ENCODE data around the gene BCKDHB. TPM values are rescaled to one million over a fixed set of nuclear protein-coding genes. Genes with fewer than 3 reads are reported as not detected.

Gene BCKDHB
- total RNA-seq, 4 donors from 2014 or later = 1.6 to 6.9 (median 4.8) TPM

DNA sequence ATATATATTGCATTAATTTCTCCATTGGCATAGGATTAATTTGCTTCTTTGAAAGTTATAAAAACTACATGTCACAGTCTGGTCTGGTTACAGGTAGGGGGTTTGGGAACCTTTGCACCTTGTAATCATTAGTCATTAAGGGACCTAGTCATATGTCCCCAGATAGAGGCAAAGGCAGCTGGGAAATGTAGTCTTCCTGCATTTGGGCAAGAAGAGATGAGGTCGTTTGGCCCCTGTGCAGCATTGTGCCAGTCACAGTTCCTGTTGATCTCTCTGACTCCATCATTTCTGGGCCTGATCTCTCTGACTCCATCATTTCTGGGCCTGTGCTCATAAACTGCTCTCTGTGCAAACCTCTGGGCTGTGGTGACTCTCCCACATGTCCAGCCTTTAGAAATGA, 73.2 kb downstream of the BCKDHB start:
- H3K27me3 ChIP-seq = no peaks in the 10 kb centered on the region
- ATAC-seq = no peak
- no peak overlapping the region for H3K27ac ChIP-seq
- intact Hi-C loops (cut with DNase I; ENCODE audit: low total_unique reads) = no loop called here
- H3K36me3 ChIP-seq = no peaks in the 10 kb centered on the region
- TF ChIP-seq POLR2A (IDR thresholded peaks at IDR 0.05) = no peak
- TF ChIP-seq, protein P1, sequence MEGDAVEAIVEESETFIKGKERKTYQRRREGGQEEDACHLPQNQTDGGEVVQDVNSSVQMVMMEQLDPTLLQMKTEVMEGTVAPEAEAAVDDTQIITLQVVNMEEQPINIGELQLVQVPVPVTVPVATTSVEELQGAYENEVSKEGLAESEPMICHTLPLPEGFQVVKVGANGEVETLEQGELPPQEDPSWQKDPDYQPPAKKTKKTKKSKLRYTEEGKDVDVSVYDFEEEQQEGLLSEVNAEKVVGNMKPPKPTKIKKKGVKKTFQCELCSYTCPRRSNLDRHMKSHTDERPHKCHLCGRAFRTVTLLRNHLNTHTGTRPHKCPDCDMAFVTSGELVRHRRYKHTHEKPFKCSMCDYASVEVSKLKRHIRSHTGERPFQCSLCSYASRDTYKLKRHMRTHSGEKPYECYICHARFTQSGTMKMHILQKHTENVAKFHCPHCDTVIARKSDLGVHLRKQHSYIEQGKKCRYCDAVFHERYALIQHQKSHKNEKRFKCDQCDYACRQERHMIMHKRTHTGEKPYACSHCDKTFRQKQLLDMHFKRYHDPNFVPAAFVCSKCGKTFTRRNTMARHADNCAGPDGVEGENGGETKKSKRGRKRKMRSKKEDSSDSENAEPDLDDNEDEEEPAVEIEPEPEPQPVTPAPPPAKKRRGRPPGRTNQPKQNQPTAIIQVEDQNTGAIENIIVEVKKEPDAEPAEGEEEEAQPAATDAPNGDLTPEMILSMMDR (IDR thresholded peaks at IDR 0.05 in 4 of 5, conservative IDR thresholded peaks at IDR 0.05 in 1 of 5) = no peak
- in situ Hi-C loops (cut with MboI; ENCODE audit: low sequenced_read_pairs in 4 of 4) = no loop called here
- H3K4me1 ChIP-seq = no peaks in the 10 kb centered on the region
- DNase-seq = no peak
- H3K4me3 ChIP-seq = no peak overlapping the region
- no peaks in the 10 kb centered on the region for H3K9me3 ChIP-seq

DNA sequence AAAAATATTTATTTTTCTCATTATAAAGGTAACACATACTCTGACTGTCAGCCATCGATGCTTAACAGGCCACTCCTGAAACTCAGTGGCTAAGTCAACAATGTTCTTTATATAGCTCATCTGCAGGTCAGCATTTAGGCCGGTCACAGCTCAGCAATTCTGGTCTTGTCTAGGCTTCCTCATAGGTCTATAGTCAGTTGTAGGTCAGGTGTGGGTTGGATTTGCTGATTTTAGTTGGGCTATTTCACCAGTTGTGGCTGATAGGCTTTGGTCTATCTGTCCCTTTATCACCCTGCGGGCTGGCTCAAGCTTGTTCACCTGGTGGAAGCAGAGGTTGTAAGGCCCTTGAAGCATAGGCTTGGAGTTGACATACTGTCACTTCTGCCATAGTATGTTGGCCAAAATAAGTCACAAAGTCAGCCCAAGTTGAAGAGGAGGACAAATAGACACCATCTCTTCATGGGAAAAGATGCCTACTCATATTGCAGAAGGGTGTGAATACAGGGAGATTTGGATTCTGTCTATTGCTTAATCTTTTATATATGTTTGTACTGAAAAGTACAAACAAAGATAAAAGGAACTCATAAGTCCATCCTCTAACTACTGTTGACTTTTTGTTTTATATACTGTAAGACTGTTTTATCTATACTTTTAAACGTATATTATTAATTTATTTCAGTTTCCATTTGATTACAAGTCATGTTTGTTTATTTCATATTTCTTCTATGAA, 75.0 kb downstream of the BCKDHB start:
- no peaks in the 10 kb centered on the region for H3K27me3 ChIP-seq
- H3K9me3 ChIP-seq = no peaks in the 10 kb centered on the region
- TF ChIP-seq, protein P1 (IDR thresholded peaks at IDR 0.05 in 4 of 5, conservative IDR thresholded peaks at IDR 0.05 in 1 of 5) = no peak
- TF ChIP-seq POLR2A (IDR thresholded peaks at IDR 0.05) = no peak
- intact Hi-C loops (cut with DNase I; ENCODE audit: low total_unique reads) = no loop called here
- no peak overlapping the region for H3K4me3 ChIP-seq
- no peak overlapping the region for H3K27ac ChIP-seq
- no peaks in the 10 kb centered on the region for H3K4me1 ChIP-seq
- ATAC-seq = no peak
- H3K36me3 ChIP-seq = no peaks in the 10 kb centered on the region
- DNase-seq = no peak
- in situ Hi-C loops (cut with MboI; ENCODE audit: low sequenced_read_pairs in 4 of 4) = no loop called here

DNA sequence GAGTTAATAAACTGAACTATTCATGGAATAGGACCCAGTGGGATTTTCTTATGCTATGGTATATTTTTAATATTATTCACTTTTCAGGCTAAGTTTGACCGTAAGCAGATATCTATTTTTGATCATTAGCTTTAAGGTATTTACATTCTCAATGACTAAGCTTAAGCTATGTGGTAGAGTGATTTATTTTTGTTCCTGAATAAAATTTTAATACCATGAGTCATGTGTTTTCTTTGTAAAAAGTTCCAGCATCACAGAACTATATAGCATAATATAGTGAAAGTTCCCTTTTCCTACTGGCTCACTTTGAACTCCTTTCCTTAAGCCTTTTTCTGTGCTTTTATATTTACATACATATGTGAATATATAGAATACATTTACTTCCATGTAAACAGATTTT, 75.8 kb downstream of the BCKDHB start:
- intact Hi-C loops (cut with DNase I; ENCODE audit: low total_unique reads) (no loop called here), in situ Hi-C loops (cut with MboI; ENCODE audit: low sequenced_read_pairs in 4 of 4) (no loop called here)
- no peaks in the 10 kb centered on the region for H3K27me3 ChIP-seq
- TF ChIP-seq POLR2A (IDR thresholded peaks at IDR 0.05) = no peak
- TF ChIP-seq, protein P1 (IDR thresholded peaks at IDR 0.05 in 4 of 5, conservative IDR thresholded peaks at IDR 0.05 in 1 of 5) = no peak
- no peaks in the 10 kb centered on the region for H3K4me1 ChIP-seq
- no peak overlapping the region for H3K27ac ChIP-seq
- H3K9me3 ChIP-seq = no peaks in the 10 kb centered on the region
- no peaks in the 10 kb centered on the region for H3K36me3 ChIP-seq
- ATAC-seq = no peak
- DNase-seq = no peak
- no peak overlapping the region for H3K4me3 ChIP-seq

DNA sequence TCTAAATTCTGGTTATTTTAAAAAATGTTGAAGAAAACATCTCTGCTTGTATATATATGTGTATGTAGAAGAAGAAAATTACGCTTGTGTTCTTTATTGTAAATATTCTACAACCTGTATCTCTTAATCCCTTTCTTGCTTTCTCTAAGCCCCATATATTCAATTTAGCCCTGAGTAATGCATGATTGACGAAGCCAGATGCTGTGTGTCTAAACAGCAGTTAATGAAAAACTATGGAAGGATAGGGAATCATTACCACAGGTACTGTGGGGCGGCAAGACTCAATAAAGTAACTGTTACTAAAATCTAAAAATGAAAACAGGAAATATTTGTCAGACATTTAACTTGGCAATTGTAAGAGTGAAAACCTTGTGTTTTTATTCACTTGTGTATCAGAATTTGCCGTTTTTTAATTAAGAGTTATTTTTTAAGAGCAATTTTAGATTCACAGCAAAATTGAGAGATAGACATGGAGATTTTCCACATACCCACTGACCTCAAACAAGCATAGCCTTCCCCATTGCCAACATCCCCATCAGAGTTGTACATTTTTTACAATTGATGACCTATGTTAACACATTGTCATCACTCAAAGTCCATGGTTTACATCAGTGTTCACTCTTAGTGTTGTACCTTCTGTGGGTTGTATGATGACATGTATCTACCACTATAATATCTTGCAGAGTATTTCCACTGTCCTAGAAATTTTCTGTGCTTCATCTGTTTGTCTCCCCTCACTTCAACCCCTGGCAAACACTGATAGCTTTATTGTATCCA, 76.7 kb downstream of the BCKDHB start:
- Histone ChIP-seq H3K4me1 (no peaks in the 10 kb centered on the region), H3K27me3 (no peaks in the 10 kb centered on the region), H3K4me3 (no peak overlapping the region), H3K9me3 (no peaks in the 10 kb centered on the region), H3K36me3 (no peaks in the 10 kb centered on the region), H3K27ac (no peak overlapping the region)
- no peak for ATAC-seq
- intact Hi-C loops (cut with DNase I; ENCODE audit: low total_unique reads) = no loop called here
- in situ Hi-C loops (cut with MboI; ENCODE audit: low sequenced_read_pairs in 4 of 4) = no loop called here
- no peak for DNase-seq
- TF ChIP-seq, protein P1 (IDR thresholded peaks at IDR 0.05 in 4 of 5, conservative IDR thresholded peaks at IDR 0.05 in 1 of 5) = no peak
- TF ChIP-seq POLR2A (IDR thresholded peaks at IDR 0.05) = no peak

Measured in gastrocnemius medialis (tissue), 4 donors.